Mesenchymal stem cell (in vitro differentiated cells and primary cell): Measurements from ENCODE around the gene PLA2G3.

Experiments used
- DNase-seq: peaks from one replicate; pipeline ENCODE4 v3.0.0-alpha.2; 2013
- H2AFZ ChIP-seq: one replicate; pipeline ENCODE4 v1.6.1; 2013; ENCODE audit warnings: low read depth, mild to moderate bottlenecking, control low read depth, inconsistent platforms, low read length, moderate library complexity
- H2AK5ac ChIP-seq: 2 replicates; pipeline ENCODE4 v1.6.1; 2013; ENCODE audit warnings: low read length, moderate library complexity, mild to moderate bottlenecking, inconsistent platforms; ENCODE audit not compliant: severe bottlenecking
- H2BK120ac ChIP-seq: one replicate; pipeline ENCODE4 v1.6.1; 2013; ENCODE audit warnings: low read depth, mild to moderate bottlenecking, inconsistent platforms, low read length, moderate library complexity
- H2BK12ac ChIP-seq, 2 experiments: one replicate each; pipeline ENCODE4 v1.6.1; 2013; ENCODE audit warnings: inconsistent platforms in 2 of 2, low read length in 2 of 2, mild to moderate bottlenecking in 2 of 2, moderate library complexity in 2 of 2, control low read depth in 1 of 2
- H2BK15ac ChIP-seq: one replicate; pipeline ENCODE4 v1.6.1; 2013; ENCODE audit warnings: mild to moderate bottlenecking, low read depth, inconsistent platforms; ENCODE audit not compliant: poor library complexity, severe bottlenecking
- H2BK5ac ChIP-seq: 2 replicates; pipeline ENCODE4 v1.6.1; 2013; ENCODE audit warnings: low read depth, mild to moderate bottlenecking, low read length, control low read depth, inconsistent platforms; ENCODE audit not compliant: poor library complexity, severe bottlenecking
- H3K14ac ChIP-seq, 2 experiments: one replicate each; pipeline ENCODE4 v1.6.1; 2013; ENCODE audit warnings: inconsistent platforms in 2 of 2, low read length in 2 of 2, control low read depth in 1 of 2, mild to moderate bottlenecking in 1 of 2, moderate library complexity in 1 of 2
- H3K18ac ChIP-seq, 2 experiments: one replicate each; pipeline ENCODE4 v1.6.1; 2013; ENCODE audit warnings: inconsistent platforms in 2 of 2, low read length in 2 of 2, control low read depth in 1 of 2, low read depth in 1 of 2, mild to moderate bottlenecking in 1 of 2
- H3K23ac ChIP-seq, 2 experiments: one replicate each; pipeline ENCODE4 v1.6.1; 2013; ENCODE audit warnings: inconsistent platforms in 2 of 2, low read length in 2 of 2, mild to moderate bottlenecking in 2 of 2, moderate library complexity in 2 of 2, control low read depth in 1 of 2
- H3K27ac ChIP-seq: 2 replicates; pipeline ENCODE4 v1.5.1; 2013; ENCODE audit warnings: mild to moderate bottlenecking, moderate library complexity, low read length, control low read depth, inconsistent platforms; ENCODE audit not compliant: poor library complexity, severe bottlenecking
- H3K27me3 ChIP-seq, 2 experiments: 2 replicates each; pipeline versions ENCODE4 v1.6.1 to v1.7.0; 2013; ENCODE audit warnings: low read length in 2 of 2, mild to moderate bottlenecking in 2 of 2, moderate library complexity in 2 of 2, control low read depth in 1 of 2, inconsistent platforms in 1 of 2; ENCODE audit not compliant: control insufficient read depth in 1 of 2, insufficient read depth in 1 of 2
- H3K36me3 ChIP-seq, 2 experiments: 2 replicates each; pipeline versions ENCODE4 v1.6.1 to v1.7.0; 2013; ENCODE audit warnings: low read length in 2 of 2, control low read depth in 1 of 2, inconsistent platforms in 1 of 2, low read depth in 1 of 2, mild to moderate bottlenecking in 1 of 2; ENCODE audit not compliant: insufficient read depth in 2 of 2, control insufficient read depth in 1 of 2
- H3K4ac ChIP-seq, 2 experiments: one replicate each; pipeline ENCODE4 v1.6.1; 2013; ENCODE audit warnings: inconsistent platforms in 2 of 2, low read length in 2 of 2, mild to moderate bottlenecking in 2 of 2, moderate library complexity in 2 of 2, control low read depth in 1 of 2, low read depth in 1 of 2
- H3K4me1 ChIP-seq: 2 replicates; pipeline ENCODE4 v1.6.1; 2013; ENCODE audit warnings: low read depth, low read length, control low read depth; ENCODE audit not compliant: control insufficient read depth, insufficient read depth
- H3K4me2 ChIP-seq: 2 replicates; pipeline ENCODE4 v1.6.1; 2013; ENCODE audit warnings: low read length, mild to moderate bottlenecking, inconsistent platforms; ENCODE audit not compliant: poor library complexity, severe bottlenecking
- H3K4me3 ChIP-seq, 2 experiments: 2 replicates each; pipeline versions ENCODE4 v1.5.1 to v1.7.0; 2013; ENCODE audit warnings: low read length in 2 of 2, mild to moderate bottlenecking in 2 of 2, control low read depth in 1 of 2, low read depth in 1 of 2; ENCODE audit not compliant: insufficient read depth in 1 of 2
- H3K79me1 ChIP-seq: replicated peaks from 2 replicates; pipeline ENCODE4 v1.6.1; 2013; ENCODE audit warnings: mild to moderate bottlenecking, control low read depth, low read length, inconsistent platforms; ENCODE audit not compliant: poor library complexity, severe bottlenecking
- H3K9ac ChIP-seq: 2 replicates; pipeline ENCODE4 v1.7.0; 2013; ENCODE audit warnings: mild to moderate bottlenecking, low read length, moderate library complexity
- H3K9me3 ChIP-seq: 2 replicates; pipeline ENCODE4 v1.7.0; 2013; ENCODE audit warnings: mild to moderate bottlenecking, low read length; ENCODE audit not compliant: control insufficient read depth
- H4K8ac ChIP-seq: one replicate; pipeline ENCODE4 v1.6.1; 2013; ENCODE audit warnings: inconsistent platforms, mild to moderate bottlenecking, low read length, moderate library complexity
- H4K91ac ChIP-seq: one replicate; pipeline ENCODE4 v1.6.1; 2013; ENCODE audit warnings: mild to moderate bottlenecking, low read length, inconsistent platforms
- WGBS: methylation state at CpG from one replicate; pipeline ENCODE4 v1.1.7; 2013; ENCODE audit warnings: mixed read lengths; 5-methylcytosine and 5-hydroxymethylcytosine counted together

The PLA2G3 gene

GRCh38 chr22:31161386-31161785, 21.1 kb upstream of the PLA2G3 start:
- no peak overlapping the region for H2AK5ac ChIP-seq
- H3K9me3 ChIP-seq, result no peaks in the 10 kb centered on the region
- H3K4me1 ChIP-seq, result peaks cover 7% of the 10 kb centered on the region
- no peak overlapping the region for H2BK12ac ChIP-seq
- H3K27ac ChIP-seq, result no peak overlapping the region
- peak overlapping the region in 1 of 2 experiments; percentile 99 for H3K4me3 ChIP-seq
- H4K8ac ChIP-seq, result no peak overlapping the region
- H2BK15ac ChIP-seq, result no peak overlapping the region
- no peak overlapping the region for H3K4ac ChIP-seq
- peak overlapping the region; percentile 98 for H3K9ac ChIP-seq
- H2AFZ ChIP-seq, result no peak overlapping the region
- H3K36me3 ChIP-seq, result peaks cover 9 to 23% of the 10 kb centered on the region in 2 experiments
- no peak overlapping the region for H3K4me2 ChIP-seq
- no peak overlapping the region for H3K18ac ChIP-seq
- H4K91ac ChIP-seq, result no peak overlapping the region
- DNase-seq, result no peak
- H3K14ac ChIP-seq, result no peak overlapping the region
- peaks cover 4% of the 10 kb centered on the region for H3K79me1 ChIP-seq
- no peaks in the 10 kb centered on the region for H3K27me3 ChIP-seq
- H2BK5ac ChIP-seq, result no peak overlapping the region
- no peak overlapping the region for H2BK120ac ChIP-seq
- H3K23ac ChIP-seq, result no peak overlapping the region

- Histone ChIP-seq H3K27me3 (no peaks in the 10 kb centered on the region), H2BK120ac (no peak overlapping the region), H3K18ac (peak overlapping the region in 1 of 2 experiments; percentile 41), H3K27ac (no peak overlapping the region), H2BK5ac (no peak overlapping the region), H4K8ac (no peak overlapping the region), H3K9ac (peak overlapping the region; percentile 98), H2AFZ (no peak overlapping the region), H3K79me1 (peaks cover under 1% of the 10 kb centered on the region), H3K23ac (no peak overlapping the region), H2BK15ac (no peak overlapping the region), H3K9me3 (no peaks in the 10 kb centered on the region), H3K4ac (peak overlapping the region in 1 of 2 experiments; percentile 6), H3K4me2 (peak overlapping the region; percentile 77), H4K91ac (no peak overlapping the region), H3K4me3 (peak overlapping the region; percentile 61 to 99), H2AK5ac (no peak overlapping the region), H2BK12ac (no peak overlapping the region), H3K4me1 (peaks cover 7% of the 10 kb centered on the region), H3K14ac (peak overlapping the region in 1 of 2 experiments; percentile 5), H3K36me3 (peaks cover 9 to 14% of the 10 kb centered on the region in 2 experiments)
- 4% methylated on average over 31 of the region's 32 CpGs for WGBS
- DNase-seq, result peak; percentile 61
Observed at GRCh38 chr22:31160328-31160978, 20.1 kb upstream of the PLA2G3 start.

- no peak overlapping the region for H2BK15ac ChIP-seq
- H3K9ac ChIP-seq, result peak overlapping the region; percentile 55
- no peaks in the 10 kb centered on the region for H3K27me3 ChIP-seq
- H4K91ac ChIP-seq, result no peak overlapping the region
- no peak overlapping the region for H2AK5ac ChIP-seq
- no peaks in the 10 kb centered on the region for H3K79me1 ChIP-seq
- H3K4me2 ChIP-seq, result no peak overlapping the region
- H3K4me3 ChIP-seq, result no peak overlapping the region
- no peak overlapping the region for H3K4ac ChIP-seq
- no peaks in the 10 kb centered on the region for H3K4me1 ChIP-seq
- no peaks in the 10 kb centered on the region for H3K9me3 ChIP-seq
- no peak overlapping the region for H2BK120ac ChIP-seq
- H3K23ac ChIP-seq, result no peak overlapping the region
- H2BK5ac ChIP-seq, result no peak overlapping the region
- H3K18ac ChIP-seq, result no peak overlapping the region
- H3K14ac ChIP-seq, result no peak overlapping the region
- no peaks in the 10 kb centered on the region for H3K36me3 ChIP-seq
- peak; percentile 54 for DNase-seq
- peak overlapping the region; percentile 10 for H3K27ac ChIP-seq
- no peak overlapping the region for H2AFZ ChIP-seq
- no peak overlapping the region for H4K8ac ChIP-seq
- WGBS, result 0% methylated on average over 1 of the region's 3 CpGs
- H2BK12ac ChIP-seq, result no peak overlapping the region
Observed at GRCh38 chr22:31155422-31155821, 15.1 kb upstream of the PLA2G3 start.

- Histone ChIP-seq H2BK12ac (peak overlapping the region in 1 of 2 experiments; percentile 53), H2BK120ac (peak overlapping the region; percentile 61), H2AFZ (no peak overlapping the region), H3K14ac (no peak overlapping the region), H3K4me1 (no peaks in the 10 kb centered on the region), H3K4me2 (no peak overlapping the region), H3K4me3 (no peak overlapping the region), H2BK5ac (no peak overlapping the region), H3K23ac (no peak overlapping the region), H3K36me3 (no peaks in the 10 kb centered on the region), H3K9me3 (no peaks in the 10 kb centered on the region), H3K18ac (no peak overlapping the region), H3K4ac (peak overlapping the region in 1 of 2 experiments; percentile 1), H3K27ac (no peak overlapping the region), H2AK5ac (peak overlapping the region; percentile 3), H3K79me1 (no peaks in the 10 kb centered on the region), H2BK15ac (no peak overlapping the region), H4K8ac (peak overlapping the region; percentile 23), H4K91ac (peak overlapping the region; percentile 39), H3K27me3 (no peaks in the 10 kb centered on the region), H3K9ac (peak overlapping the region; percentile 55)
- no peak for DNase-seq
- WGBS, result 82% methylated on average over 1 of the region's 1 CpG
Observed at GRCh38 chr22:31154975-31155374, 14.7 kb upstream of the PLA2G3 start.
